Measurements from ENCODE around the gene MRS2. TPM values are rescaled to one million over a fixed set of nuclear protein-coding genes. Genes with fewer than 3 reads are reported as not detected.
"Not testable (repeated sequence)": the region's sequence is repeated elsewhere in the genome, so short reads cannot be mapped to it uniquely, and the experiment has no call there.

MRS2 gene, protein sequence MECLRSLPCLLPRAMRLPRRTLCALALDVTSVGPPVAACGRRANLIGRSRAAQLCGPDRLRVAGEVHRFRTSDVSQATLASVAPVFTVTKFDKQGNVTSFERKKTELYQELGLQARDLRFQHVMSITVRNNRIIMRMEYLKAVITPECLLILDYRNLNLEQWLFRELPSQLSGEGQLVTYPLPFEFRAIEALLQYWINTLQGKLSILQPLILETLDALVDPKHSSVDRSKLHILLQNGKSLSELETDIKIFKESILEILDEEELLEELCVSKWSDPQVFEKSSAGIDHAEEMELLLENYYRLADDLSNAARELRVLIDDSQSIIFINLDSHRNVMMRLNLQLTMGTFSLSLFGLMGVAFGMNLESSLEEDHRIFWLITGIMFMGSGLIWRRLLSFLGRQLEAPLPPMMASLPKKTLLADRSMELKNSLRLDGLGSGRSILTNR
- 10 to 100 TPM; 20.0 to 23.4 TPM for total RNA-seq

DNA sequence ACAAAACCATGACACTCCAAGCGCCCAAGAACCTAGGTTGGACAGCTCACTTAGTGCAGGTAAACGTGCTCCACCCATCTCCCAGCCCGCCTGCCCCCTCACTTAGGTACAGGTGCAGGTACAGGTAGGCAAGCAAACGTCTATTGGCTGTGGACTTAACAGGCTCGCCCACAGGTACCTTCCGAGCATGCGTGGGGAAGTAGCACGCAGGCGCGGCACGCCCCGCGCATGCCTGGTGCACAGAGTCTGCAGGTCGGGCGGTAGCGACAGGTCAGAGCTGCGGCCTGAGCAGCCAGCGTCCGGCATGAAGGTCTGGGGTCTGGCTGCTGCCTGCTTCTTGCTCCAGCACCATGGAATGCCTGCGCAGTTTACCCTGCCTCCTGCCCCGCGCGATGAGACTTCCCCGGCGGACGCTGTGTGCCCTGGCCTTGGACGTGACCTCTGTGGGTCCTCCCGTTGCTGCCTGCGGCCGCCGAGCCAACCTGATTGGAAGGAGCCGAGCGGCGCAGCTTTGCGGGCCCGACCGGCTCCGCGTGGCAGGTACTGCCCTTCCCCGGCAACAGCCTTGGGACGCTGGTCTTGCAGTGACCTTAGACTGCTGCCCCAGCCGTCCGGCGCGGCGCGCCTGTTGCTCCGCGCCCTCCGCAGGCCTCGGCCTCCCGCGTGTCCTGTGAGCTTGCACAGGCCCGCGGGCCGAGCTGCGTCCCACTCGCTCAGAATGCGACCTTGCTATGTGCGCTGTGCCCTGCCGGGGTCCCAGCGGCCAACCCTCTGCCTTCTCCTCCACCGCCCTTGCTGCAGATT, at the start of gene MRS2:
Gene MRS2, plus strand, starts transcription at position 240 of the 804 bp plus-strand sequence. Its CDS starts 111 bp downstream, at position 351.
- ChIA-PET POLR2A (no interaction called here), CTCF (interaction anchor here (1.6 kb wide), 1 partner anchor 43 kb away, joined by 4 read pairs; no protein-coding TSS in a partner anchor)
- intact Hi-C loops (cut with micrococcal nuclease), result loop anchor here (1.0 to 5.0 kb wide), 3 partner anchors 9 to 121 kb away; no protein-coding TSS in a partner anchor
- H3K4me3 Mint-ChIP-seq, result peak within 1 kb of the TSS; percentile 85
- no peaks in the 10 kb centered on the region for H3K9me3 Mint-ChIP-seq
- peaks cover 22% of the 10 kb centered on the region for H3K4me1 Mint-ChIP-seq (ENCODE audit: low read depth)
- H3K36me3 Mint-ChIP-seq, result no peaks in the 10 kb centered on the region
- DNase-seq, result peak; percentile 83
- peaks cover 18% of the 10 kb centered on the region for H3K27me3 Mint-ChIP-seq
- H3K27ac Mint-ChIP-seq, result peak within 1 kb of the TSS; percentile 28

DNA sequence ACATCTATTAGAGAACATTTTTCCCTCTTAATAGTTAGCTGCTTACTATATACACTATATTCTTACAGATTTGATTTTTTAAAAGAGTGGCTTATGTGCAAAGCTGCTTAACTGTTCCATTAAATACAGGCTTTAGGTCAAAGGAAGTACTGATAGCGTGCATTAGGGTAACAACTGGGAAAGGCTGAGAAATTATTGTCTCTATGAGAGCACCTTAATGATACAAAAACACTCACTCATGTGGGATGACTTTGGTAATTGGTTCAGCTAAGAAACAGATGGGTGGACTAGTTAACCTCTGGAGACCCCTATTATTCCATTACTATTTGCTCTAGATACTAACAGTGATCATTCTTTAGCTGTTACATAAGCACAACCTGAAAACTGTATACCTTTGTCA, 48.9 kb upstream of the MRS2 start:
- CTCF ChIA-PET, result interaction anchor here (0.9 kb wide), 1 partner anchor 68 kb away, joined by 3 read pairs; no protein-coding TSS in a partner anchor
- Mint-ChIP-seq H3K36me3 (no peaks in the 10 kb centered on the region), H3K27ac (no peak overlapping the region), H3K4me1 (ENCODE audit: low read depth) (peaks cover 11% of the 10 kb centered on the region), H3K9me3 (no peaks in the 10 kb centered on the region), H3K4me3 (no peak overlapping the region), H3K27me3 (peaks cover 5% of the 10 kb centered on the region)
- intact Hi-C loops (cut with micrococcal nuclease), result no loop called here
- DNase-seq, result no peak
- POLR2A ChIA-PET, result no interaction called here

DNA sequence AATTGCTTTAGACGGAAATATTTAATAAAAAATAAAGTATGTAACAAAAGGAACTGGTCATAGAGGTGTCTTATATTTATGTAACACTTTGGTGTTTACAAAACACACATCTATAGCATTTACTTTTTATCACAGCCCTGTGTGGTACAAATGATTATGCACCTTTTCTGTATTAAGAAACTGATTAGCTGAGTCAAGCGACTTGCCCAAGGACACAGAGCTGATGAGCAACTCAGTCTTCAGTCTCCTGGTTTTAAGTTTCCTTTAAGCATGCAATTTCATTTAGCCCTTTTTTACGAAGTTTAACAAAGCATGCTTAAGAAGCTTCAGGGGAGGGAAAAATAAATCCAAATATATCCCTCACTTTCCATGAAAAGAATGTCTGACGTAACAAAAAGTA, 47.3 kb upstream of the MRS2 start:
- ChIA-PET POLR2A (no interaction called here), CTCF (no interaction called here)
- Mint-ChIP-seq H3K27me3 (peaks cover 5% of the 10 kb centered on the region), H3K9me3 (no peaks in the 10 kb centered on the region), H3K4me3 (no peak overlapping the region), H3K27ac (no peak overlapping the region), H3K36me3 (no peaks in the 10 kb centered on the region), H3K4me1 (ENCODE audit: low read depth) (peaks cover 18% of the 10 kb centered on the region)
- DNase-seq, result no peak
- intact Hi-C loops (cut with micrococcal nuclease), result no loop called here

DNA sequence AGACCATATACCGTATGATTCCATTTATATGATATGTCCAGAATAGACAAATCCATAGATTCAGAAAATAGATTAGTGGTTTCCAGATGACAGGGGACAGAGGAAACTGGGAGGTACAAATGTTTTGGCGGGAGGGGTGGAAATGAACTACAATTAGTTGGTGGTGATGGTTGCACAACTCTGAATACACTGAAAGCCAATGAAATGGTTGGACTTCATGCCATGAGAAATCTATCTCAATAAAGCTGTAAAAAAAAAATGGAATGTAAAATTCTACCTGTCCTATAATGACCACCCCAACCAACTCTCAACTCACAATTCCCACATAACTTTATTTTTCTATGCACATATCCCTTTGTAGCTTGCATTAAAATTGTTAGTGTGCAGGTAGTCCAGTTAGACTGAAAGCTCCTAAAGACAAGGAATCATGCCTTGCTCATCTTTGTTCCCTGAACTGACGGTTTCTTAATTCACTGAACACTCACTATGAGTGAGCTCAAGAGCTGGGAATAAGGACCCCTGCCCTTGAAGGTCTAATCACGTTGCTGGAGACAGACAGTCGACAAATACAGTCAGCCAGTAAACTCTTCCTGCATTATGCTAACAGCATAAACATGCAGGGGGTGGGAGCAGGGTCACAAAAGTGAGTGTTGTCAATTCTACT, 46.3 kb upstream of the MRS2 start:
- peaks cover 3% of the 10 kb centered on the region for H3K27me3 Mint-ChIP-seq
- intact Hi-C loops (cut with micrococcal nuclease), result no loop called here
- POLR2A ChIA-PET, result no interaction called here

DNA sequence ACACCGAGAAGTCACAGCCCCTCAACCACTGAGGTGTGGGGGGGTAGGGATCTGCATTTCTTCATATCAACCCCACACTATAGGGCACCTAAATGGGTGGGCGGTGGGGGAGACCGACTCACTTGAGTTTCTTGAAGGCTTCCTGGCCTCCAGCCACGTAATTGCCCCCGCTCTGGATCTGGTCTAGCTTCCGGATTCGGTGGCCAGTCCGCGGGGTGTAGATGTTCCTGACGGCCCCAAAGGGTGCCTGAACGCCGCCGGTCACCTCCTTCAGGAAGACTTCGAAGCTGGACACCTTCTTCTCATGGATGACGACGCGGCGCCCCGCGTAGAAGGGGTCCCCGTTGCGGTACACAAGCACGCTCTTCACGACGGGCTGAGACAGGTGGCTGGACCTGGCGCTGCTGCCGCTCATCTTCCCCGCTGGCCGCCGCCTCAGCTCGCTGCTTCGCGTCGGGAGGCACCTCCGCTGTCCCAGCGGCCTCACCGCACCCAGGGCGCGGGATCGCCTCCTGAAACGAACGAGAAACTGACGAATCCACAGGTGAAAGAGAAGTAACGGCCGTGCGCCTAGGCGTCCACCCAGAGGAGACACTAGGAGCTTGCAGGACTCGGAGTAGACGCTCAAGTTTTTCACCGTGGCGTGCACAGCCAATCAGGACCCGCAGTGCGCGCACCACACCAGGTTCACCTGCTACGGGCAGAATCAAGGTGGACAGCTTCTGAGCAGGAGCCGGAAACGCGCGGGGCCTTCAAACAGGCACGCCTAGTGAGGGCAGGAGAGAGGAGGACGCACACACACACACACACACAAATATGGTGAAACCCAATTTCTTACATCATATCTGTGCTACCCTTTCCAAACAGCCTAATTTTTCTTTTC, 45.2 kb upstream of the MRS2 start, which contains the start of gene DCDC2:
Gene DCDC2, minus strand, starts transcription at position 724 of the 883 bp plus-strand sequence. Its CDS starts 309 bp downstream, at position 415.
- H3K4me3 Mint-ChIP-seq, result peak within 1 kb of the TSS; percentile 68
- H3K4me1 Mint-ChIP-seq (ENCODE audit: low read depth), result peaks cover 25% of the 10 kb centered on the region

More for the DNA sequence above, 46.3 kb upstream of the MRS2 start:
- no peaks in the 10 kb centered on the region for H3K9me3 Mint-ChIP-seq
- no peak overlapping the region for H3K27ac Mint-ChIP-seq
- H3K4me1 Mint-ChIP-seq (ENCODE audit: low read depth), result peaks cover 25% of the 10 kb centered on the region
- no peaks in the 10 kb centered on the region for H3K36me3 Mint-ChIP-seq
- DNase-seq, result no peak
- H3K4me3 Mint-ChIP-seq, result no peak overlapping the region
- CTCF ChIA-PET, result no interaction called here

DNA sequence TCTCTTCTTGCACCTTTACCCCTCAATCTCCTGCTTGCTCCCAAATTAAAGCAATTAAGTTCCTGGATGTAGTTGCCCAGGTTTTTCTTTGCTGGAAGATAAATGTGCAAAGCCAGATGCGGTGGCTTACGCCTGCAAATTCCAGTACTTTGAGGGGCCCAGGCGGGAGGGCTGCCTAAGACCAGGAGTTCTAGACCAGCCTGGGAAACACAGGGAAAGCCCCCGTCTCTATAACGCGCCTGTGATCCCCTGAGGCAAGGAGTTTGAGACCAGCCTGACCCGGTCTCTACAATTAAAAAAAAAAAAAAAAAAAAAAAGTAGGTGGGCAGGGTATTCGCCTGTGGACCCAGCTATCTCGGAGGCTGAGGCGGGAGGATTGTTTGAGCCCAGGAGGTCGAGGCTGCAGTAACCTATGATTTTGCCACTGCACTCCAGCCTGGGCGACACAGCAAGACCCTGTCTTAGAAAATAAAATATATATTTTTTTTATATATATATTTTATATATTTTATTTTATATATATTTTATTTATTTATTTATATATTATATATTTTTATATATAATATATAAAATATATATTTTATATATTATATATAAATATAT, 44.4 kb upstream of the MRS2 start:
- CTCF ChIA-PET, result interaction anchor here (1.5 kb wide), 1 partner anchor 75 kb away, joined by 4 read pairs; no protein-coding TSS in a partner anchor
- intact Hi-C loops (cut with micrococcal nuclease), result loop anchor here (2.0 kb wide), 1 partner anchor 136 kb away; the partner anchor contains the start of gene ALDH5A1
- Mint-ChIP-seq H3K4me3 (peak overlapping the region; percentile 68), H3K4me1 (ENCODE audit: low read depth) (peaks cover 25% of the 10 kb centered on the region), H3K27me3 (peaks cover 6% of the 10 kb centered on the region), H3K36me3 (no peaks in the 10 kb centered on the region), H3K27ac (no peak overlapping the region), H3K9me3 (no peaks in the 10 kb centered on the region)
- DNase-seq, result peak; percentile 11
- POLR2A ChIA-PET, result no interaction called here

More for the DNA sequence above, 45.2 kb upstream of the MRS2 start, which contains the start of gene DCDC2:
- peak; percentile 59 for DNase-seq
- POLR2A ChIA-PET, result no interaction called here
- Mint-ChIP-seq H3K9me3 (no peaks in the 10 kb centered on the region), H3K27me3 (peaks cover 3% of the 10 kb centered on the region), H3K36me3 (no peaks in the 10 kb centered on the region), H3K27ac (no peak within 1 kb of the TSS)
- CTCF ChIA-PET, result interaction anchor here (1.5 kb wide), 1 partner anchor 74 kb away, joined by 4 read pairs; no protein-coding TSS in a partner anchor
- intact Hi-C loops (cut with micrococcal nuclease), result loop anchor here (2.0 kb wide), 1 partner anchor 137 kb away; the partner anchor contains the start of gene ALDH5A1

DNA sequence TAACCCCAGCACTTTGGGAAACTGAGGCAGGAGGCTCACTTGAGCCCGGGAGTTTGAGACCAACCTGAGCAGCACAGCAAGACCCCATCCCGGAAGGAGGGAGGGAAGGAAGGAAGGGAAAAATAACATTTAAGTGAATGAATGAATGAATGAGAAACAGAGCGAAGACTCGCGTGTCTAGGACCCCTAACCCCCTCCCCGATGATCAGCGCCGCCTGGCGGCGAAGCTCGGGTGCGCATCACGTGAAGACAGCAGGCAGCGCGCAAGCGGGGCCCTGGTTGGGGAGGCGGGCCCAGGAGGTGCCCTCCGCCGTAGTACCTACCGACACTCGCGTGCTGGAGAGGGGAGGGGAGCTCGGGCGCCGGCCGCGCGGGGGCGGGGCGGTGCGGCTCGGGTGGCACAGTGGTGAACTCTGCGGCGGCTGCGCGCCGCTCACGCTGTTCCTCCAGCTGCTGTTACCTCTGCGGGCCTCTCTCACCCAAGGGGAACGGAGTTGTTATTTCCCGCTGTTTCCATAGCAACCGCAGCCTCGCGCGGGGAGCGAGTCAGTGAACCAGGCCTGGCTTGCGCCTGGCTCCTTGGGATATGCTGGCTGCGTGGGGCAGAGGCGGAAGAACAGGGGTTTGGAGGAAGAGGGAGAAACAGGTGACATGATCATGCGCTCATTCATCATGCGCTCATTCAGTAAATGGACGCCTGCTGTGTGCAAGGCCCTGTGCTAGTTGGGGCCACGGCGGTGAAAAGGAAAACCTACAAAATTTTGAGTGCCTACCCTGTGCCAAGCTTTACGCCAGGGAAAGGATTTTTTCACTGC, 42.9 kb upstream of the MRS2 start:
- no peaks in the 10 kb centered on the region for H3K36me3 Mint-ChIP-seq
- peak; percentile 93 for DNase-seq
- intact Hi-C loops (cut with micrococcal nuclease), result loop anchor here (1.0 to 2.0 kb wide), 3 partner anchors 43 to 135 kb away; partner anchors contain the start of genes ALDH5A1 and MRS2
- no peaks in the 10 kb centered on the region for H3K9me3 Mint-ChIP-seq
- POLR2A ChIA-PET, result no interaction called here
- peaks cover 25% of the 10 kb centered on the region for H3K4me1 Mint-ChIP-seq (ENCODE audit: low read depth)
- peak overlapping the region; percentile 69 for H3K4me3 Mint-ChIP-seq
- H3K27me3 Mint-ChIP-seq, result peaks cover 6% of the 10 kb centered on the region
- CTCF ChIA-PET, result interaction anchor here (0.7 to 2.2 kb wide), 13 partner anchors 16 to 306 kb away, joined by 3 to 20 read pairs (median 3); partner anchors contain the start of genes ACOT13, ALDH5A1, MRS2 and TDP2
- no peak overlapping the region for H3K27ac Mint-ChIP-seq

DNA sequence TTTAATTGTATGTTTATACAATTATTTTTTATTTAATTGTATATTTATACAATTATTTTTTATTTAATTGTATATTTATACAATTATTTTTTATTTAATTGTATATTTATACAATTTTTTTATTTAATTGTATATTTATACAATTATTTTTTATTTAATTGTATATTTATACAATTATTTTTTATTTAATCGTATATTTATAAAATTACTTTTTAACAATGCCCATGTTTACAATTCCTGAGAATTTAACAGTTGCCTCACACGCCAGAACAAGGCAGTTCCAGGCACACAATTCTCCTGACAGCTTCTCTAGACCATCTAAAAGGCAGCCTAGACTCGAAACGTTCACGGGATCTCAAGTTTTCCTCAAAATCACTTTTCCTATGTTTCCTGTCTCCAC, 40.4 kb upstream of the MRS2 start:
- H3K9me3 Mint-ChIP-seq; intact Hi-C loops (cut with micrococcal nuclease); DNase-seq; H3K27ac Mint-ChIP-seq; H3K4me3 Mint-ChIP-seq; H3K27me3 Mint-ChIP-seq; H3K36me3 Mint-ChIP-seq; POLR2A ChIA-PET: not testable (repeated sequence)
- CTCF ChIA-PET, result interaction anchor here (1.0 kb wide), 1 partner anchor 68 kb away, joined by 3 read pairs; no protein-coding TSS in a partner anchor
- peaks cover 22% of the 10 kb centered on the region for H3K4me1 Mint-ChIP-seq (ENCODE audit: low read depth)

DNA sequence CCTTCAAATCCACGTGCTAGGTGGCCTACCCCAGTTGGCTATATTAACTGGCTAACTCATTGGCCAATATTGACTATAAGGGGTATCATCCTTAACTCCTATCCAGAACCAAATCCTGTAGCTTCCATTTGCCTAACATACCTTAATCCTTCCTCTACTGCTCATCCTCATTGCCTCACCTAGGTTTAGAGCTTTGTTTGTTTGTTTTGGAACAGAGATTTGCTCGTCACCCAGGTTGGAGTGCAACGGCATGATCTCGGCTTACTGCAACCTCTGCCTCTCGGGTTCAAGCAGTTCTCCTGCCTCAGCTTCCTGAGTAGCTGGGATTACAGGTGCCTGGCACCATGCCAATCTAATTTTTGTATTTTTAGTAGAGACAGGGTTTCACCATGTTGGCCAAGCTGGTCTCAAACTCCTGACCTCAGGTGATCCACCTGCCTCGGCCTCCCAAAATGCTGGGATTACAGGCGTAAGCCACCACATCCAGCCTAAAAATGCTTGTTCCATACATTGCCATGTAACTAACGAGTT, 37.6 kb upstream of the MRS2 start:
- H3K4me3 Mint-ChIP-seq; H3K4me1 Mint-ChIP-seq (ENCODE audit: low read depth); H3K36me3 Mint-ChIP-seq; POLR2A ChIA-PET; DNase-seq; intact Hi-C loops (cut with micrococcal nuclease); H3K9me3 Mint-ChIP-seq; H3K27ac Mint-ChIP-seq: not testable (repeated sequence)
- CTCF ChIA-PET, result interaction anchor here (1.3 kb wide), 1 partner anchor 82 kb away, joined by 3 read pairs; no protein-coding TSS in a partner anchor
- peaks cover 15% of the 10 kb centered on the region for H3K27me3 Mint-ChIP-seq

DNA sequence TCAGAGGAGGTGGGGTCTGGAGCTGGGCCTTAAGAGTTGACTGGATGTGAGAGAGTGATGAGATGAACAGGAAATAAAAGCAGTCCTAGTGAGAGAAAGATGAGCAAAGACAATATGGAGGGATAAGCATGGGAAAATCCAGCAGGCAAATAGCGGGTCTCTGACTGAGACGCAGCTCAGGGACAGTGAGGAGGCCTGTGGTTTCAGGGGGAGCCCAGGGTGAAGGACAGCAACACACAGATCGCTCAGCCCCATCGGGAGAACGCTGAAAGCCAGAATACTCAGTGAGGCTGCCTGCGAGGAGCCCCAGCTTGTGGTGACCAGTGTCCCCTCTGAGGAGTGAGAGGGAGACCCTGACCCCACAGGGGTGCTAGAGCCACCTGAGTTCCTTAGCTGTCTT, 28.1 kb upstream of the MRS2 start:
- Mint-ChIP-seq H3K4me1 (ENCODE audit: low read depth) (no peaks in the 10 kb centered on the region), H3K27me3 (peaks cover 2% of the 10 kb centered on the region), H3K4me3 (no peak overlapping the region), H3K9me3 (no peaks in the 10 kb centered on the region), H3K27ac (no peak overlapping the region), H3K36me3 (no peaks in the 10 kb centered on the region)
- DNase-seq, result no peak
- ChIA-PET POLR2A (no interaction called here), CTCF (interaction anchor here (2.2 kb wide), 1 partner anchor 15 kb away, joined by 9 read pairs; no protein-coding TSS in a partner anchor)
- intact Hi-C loops (cut with micrococcal nuclease), result no loop called here

Data from activated CD4-positive, alpha-beta memory T cell treated with anti-CD3 and anti-CD28 coated beads for 36 hours (primary cell).